Calu3 (cell line): ENCODE measurements around the gene SERTM1. TPM values are rescaled to one million over a fixed set of nuclear protein-coding genes. Genes with fewer than 3 reads are reported as not detected.

ENCODE experiments used
- BruUV-seq: library from RNA; stranded (reverse); fragments of 400-500 nt; replicated peaks from 2 replicates; lab custom pipeline; 2021; lab: Mats Ljungman, UMichigan
- CTCF ChIA-PET: fragments of 300-600 bp; sonication (Branson Sonifier 250); formaldehyde crosslinking; loops from one replicate; lab custom pipeline; 2022; ENCODE audit warnings: antibody characterized with exemption; lab: Charles Lee
- DNase-seq: peaks from one replicate; pipeline ENCODE4 v3.0.0; 2022
- H3K27ac Mint-ChIP-seq: one replicate; pipeline ENCODE4 v1.8.0; 2022; ENCODE audit warnings: mixed read lengths; ENCODE audit not compliant: unreplicated experiment
- H3K27me3 Mint-ChIP-seq: one replicate; pipeline ENCODE4 v1.8.0; 2022; ENCODE audit warnings: mixed read lengths; ENCODE audit not compliant: unreplicated experiment
- H3K36me3 Mint-ChIP-seq: one replicate; pipeline ENCODE4 v1.8.0; 2022; ENCODE audit warnings: mild to moderate bottlenecking, moderate library complexity, mixed read lengths; ENCODE audit not compliant: insufficient read depth, unreplicated experiment
- H3K4me1 Mint-ChIP-seq: one replicate; pipeline ENCODE4 v1.8.0; 2022; ENCODE audit warnings: mild to moderate bottlenecking, low read depth, mixed read lengths; ENCODE audit not compliant: unreplicated experiment
- H3K4me3 Mint-ChIP-seq: one replicate; pipeline ENCODE4 v1.8.0; 2022; ENCODE audit warnings: mild to moderate bottlenecking, low read depth, moderate library complexity, mixed read lengths; ENCODE audit not compliant: unreplicated experiment
- H3K9me3 Mint-ChIP-seq: one replicate; pipeline ENCODE4 v1.8.0; 2022; ENCODE audit warnings: low read depth, mixed read lengths; ENCODE audit not compliant: unreplicated experiment
- CTCF ChIP-seq: fragments of 200-600 bp; IDR thresholded peaks from one replicate; pipeline ENCODE4 v1.8.0; 2022; ENCODE audit warnings: antibody characterized with exemption; ENCODE audit not compliant: unreplicated experiment
- intact Hi-C: fragments of 100-400 bp; cut with micrococcal nuclease; formaldehyde crosslinking; loops from one replicate; pipeline ENCODE4 v1.10.0; 2022; ENCODE audit not compliant: unreplicated experiment
- total RNA-seq: library from RNA; stranded (reverse); gene quantifications from 2 replicates; pipeline ENCODE4 v1.2.3, GENCODE V29; 2022

Gene SERTM1
- total RNA-seq, 1 experiment from 2014 or later = not detected

GRCh38 chr13:36737524-36738083 is 63.8 kb downstream of the SERTM1 start:
- intact Hi-C loops = loop anchor here (2.0 to 5.0 kb wide), 2 partner anchors 317 to 455 kb away; no protein-coding TSS in a partner anchor
- Mint-ChIP-seq H3K36me3 (no peaks in the 10 kb centered on the region), H3K27me3 (no peaks in the 10 kb centered on the region), H3K9me3 (no peaks in the 10 kb centered on the region), H3K27ac (no peak overlapping the region), H3K4me1 (no peaks in the 10 kb centered on the region), H3K4me3 (no peak overlapping the region)
- no peak for DNase-seq
- TF ChIP-seq CTCF = no peak
- CTCF ChIA-PET = no interaction called here
- BruUV-seq = no TSS peak

- H3K27me3 Mint-ChIP-seq = no peaks in the 10 kb centered on the region
- no peak for TF ChIP-seq CTCF
- no peak for DNase-seq
- no peak overlapping the region for H3K4me3 Mint-ChIP-seq
- intact Hi-C loops = no loop called here
- H3K4me1 Mint-ChIP-seq = no peaks in the 10 kb centered on the region
- no TSS peak for BruUV-seq
- CTCF ChIA-PET = interaction anchor here (1.0 kb wide), 1 partner anchor 9 kb away, joined by 5 read pairs; no protein-coding TSS in a partner anchor
- no peak overlapping the region for H3K27ac Mint-ChIP-seq
- no peaks in the 10 kb centered on the region for H3K36me3 Mint-ChIP-seq
- peaks cover 2% of the 10 kb centered on the region for H3K9me3 Mint-ChIP-seq
These were observed 71.6 kb downstream of the SERTM1 start for GRCh38 chr13:36745436-36745835.

GRCh38 chr13:36746051-36746450 is 72.2 kb downstream of the SERTM1 start:
- DNase-seq = no peak
- H3K4me1 Mint-ChIP-seq = no peaks in the 10 kb centered on the region
- TF ChIP-seq CTCF = no peak
- H3K36me3 Mint-ChIP-seq = no peaks in the 10 kb centered on the region
- CTCF ChIA-PET = no interaction called here
- intact Hi-C loops = no loop called here
- H3K9me3 Mint-ChIP-seq = peaks cover 5% of the 10 kb centered on the region
- no TSS peak for BruUV-seq
- H3K27me3 Mint-ChIP-seq = no peaks in the 10 kb centered on the region
- H3K4me3 Mint-ChIP-seq = no peak overlapping the region
- H3K27ac Mint-ChIP-seq = no peak overlapping the region

Other genes starting within 250 kb of the SERTM1 start
- gene CCNA1, start 241.5 kb upstream of the SERTM1 start, total RNA-seq = not detected in 2 replicates
- gene RFXAP, start 145.2 kb downstream of the SERTM1 start, total RNA-seq = 3.8 and 6.2 TPM in 2 replicates
- 1.7 and 1.8 TPM in 2 replicates for gene SMAD9, start 246.2 kb downstream of the SERTM1 start, total RNA-seq